T-cell (primary cell): Measurements from ENCODE around the gene ADAMTS12. TPM values are rescaled to one million over a fixed set of nuclear protein-coding genes. Genes with fewer than 3 reads are reported as not detected.

Source experiments
- ATAC-seq, 4 experiments: fragments of 200-7000 bp in 3 of 4; fragments of 150-1000 bp in 1 of 4; cut with Tn5 transposase; replicated peaks in 1 of 4; 1 replicate in 3 of 4; 2 replicates in 1 of 4; pipeline ENCODE4 v1.10.0; 2021; ENCODE audit warnings: moderate library complexity in 3 of 4, mild to moderate bottlenecking in 2 of 4, moderate number of reproducible peaks in 1 of 4
- CTCF ChIA-PET, 2 donors: fragments of 300-600 bp; sonication (Branson Sonifier 250); formaldehyde crosslinking; loops; one replicate each; lab custom pipeline; 2022; ENCODE audit warnings: antibody characterized with exemption in 2 of 2; lab: Charles Lee
- POLR2A ChIA-PET, 2 donors: fragments of 300-600 bp; sonication (Branson Sonifier 250); formaldehyde crosslinking; loops; one replicate each; lab custom pipeline; 2022; ENCODE audit warnings: antibody characterized with exemption in 2 of 2; lab: Charles Lee
- DNase-seq, 35 experiments: peaks; one replicate each; pipeline versions ENCODE4 v3.0.0 to v3.0.0-alpha.2; 2013 to 2023
- H3K27ac ChIP-seq: one replicate; pipeline ENCODE4 v1.5.1; 2013; ENCODE audit warnings: low read length
- H3K27me3 ChIP-seq, 2 experiments: replicated peaks in 1 of 2; 1 replicate in 1 of 2; 2 replicates in 1 of 2; pipeline versions ENCODE4 v1.6.1 to v1.7.0; 2013; ENCODE audit warnings: low read length in 1 of 2, mixed read lengths in 1 of 2; ENCODE audit not compliant: control insufficient read depth in 2 of 2, insufficient read depth in 2 of 2; ENCODE audit errors: extremely low read depth in 1 of 2
- H3K36me3 ChIP-seq, 2 donors: 1 replicate in 1 of 2; 2 replicates in 1 of 2; pipeline versions ENCODE4 v1.6.1 to v1.7.0; 2013; ENCODE audit warnings: low read length in 1 of 2; ENCODE audit not compliant: control insufficient read depth in 2 of 2, insufficient read depth in 1 of 2; ENCODE audit errors: extremely low read depth in 1 of 2
- H3K4me1 ChIP-seq, 2 experiments: 1 replicate in 1 of 2; 2 replicates in 1 of 2; pipeline versions ENCODE4 v1.6.1 to v1.7.0; 2013; ENCODE audit warnings: low read length in 2 of 2, mixed read lengths in 1 of 2; ENCODE audit not compliant: insufficient read depth in 2 of 2, control insufficient read depth in 1 of 2; ENCODE audit errors: extremely low read depth in 1 of 2
- H3K4me3 ChIP-seq, 2 donors: 1 replicate in 1 of 2; 2 replicates in 1 of 2; pipeline versions ENCODE4 v1.5.1 to v1.7.0; 2013; ENCODE audit warnings: mild to moderate bottlenecking in 2 of 2, low read length in 1 of 2, moderate library complexity in 1 of 2; ENCODE audit not compliant: control insufficient read depth in 1 of 2; ENCODE audit errors: extremely low read depth in 1 of 2
- H3K9me3 ChIP-seq: 2 replicates; pipeline ENCODE4 v1.7.0; 2013
- H3K27ac Mint-ChIP-seq, 2 donors: one replicate each; pipeline ENCODE4 v1.8.0; 2020 to 2021; ENCODE audit warnings: mild to moderate bottlenecking in 2 of 2, mixed read lengths in 2 of 2
- H3K27me3 Mint-ChIP-seq, 2 donors: one replicate each; pipeline ENCODE4 v1.8.0; 2021 to 2022; ENCODE audit warnings: mixed read lengths in 2 of 2
- H3K36me3 Mint-ChIP-seq: one replicate; pipeline ENCODE4 v1.8.0; 2021; ENCODE audit warnings: mixed read lengths
- H3K4me1 Mint-ChIP-seq, 3 donors: one replicate each; pipeline ENCODE4 v1.8.0; 2020 to 2022; ENCODE audit warnings: mixed read lengths in 3 of 3, mild to moderate bottlenecking in 1 of 3
- H3K4me3 Mint-ChIP-seq, 3 donors: one replicate each; pipeline ENCODE4 v1.8.0; 2020 to 2022; ENCODE audit warnings: mild to moderate bottlenecking in 3 of 3, mixed read lengths in 3 of 3, moderate library complexity in 3 of 3
- H3K9me3 Mint-ChIP-seq, 3 donors: one replicate each; pipeline ENCODE4 v1.8.0; 2020 to 2022; ENCODE audit warnings: mixed read lengths in 3 of 3
- WGBS: methylation state at CpG from one replicate; pipeline ENCODE4 v1.1.5; 2013; ENCODE audit warnings: missing lambda C conversion rate; ENCODE audit not compliant: insufficient coverage; 5-methylcytosine and 5-hydroxymethylcytosine counted together
- total RNA-seq, 35 experiments: library from RNA in 6 of 35; stranded (reverse) in 6 of 35; fragments of 120-200 nt in 1 of 35; gene quantifications; one replicate each; pipeline versions ENCODE4 v1.2.1 to v1.2.4 and lab custom pipeline; 2013 to 2026

Gene ADAMTS12
- total RNA-seq, 5 donors from 2014 or later (not counting 1 experiment from before 2014, with no cell fraction given) = 0.03 TPM; not detected in 4

GRCh38 chr5:33604503-33604902, 287.3 kb downstream of the ADAMTS12 start:
- no peaks in the 10 kb centered on the region for H3K36me3 ChIP-seq
- no peaks in the 10 kb centered on the region for H3K27me3 ChIP-seq
- H3K27me3 Mint-ChIP-seq = peaks cover 2 to 6% of the 10 kb centered on the region in 2 donors
- H3K4me1 ChIP-seq = no peaks in the 10 kb centered on the region
- CTCF ChIA-PET = interaction anchor here in 1 of 2 donors (1.6 kb wide), 1 partner anchor 16 kb away, joined by 3 read pairs; no protein-coding TSS in a partner anchor
- no peaks in the 10 kb centered on the region for H3K9me3 ChIP-seq
- H3K4me3 ChIP-seq = no peak overlapping the region
- POLR2A ChIA-PET = interaction anchor here in 1 of 2 donors (0.7 kb wide), 1 partner anchor 14 kb away, joined by 14 read pairs; no protein-coding TSS in a partner anchor
- ATAC-seq = no peak
- H3K27ac ChIP-seq = no peak overlapping the region
- no peak for DNase-seq
- no peaks in the 10 kb centered on the region for H3K9me3 Mint-ChIP-seq
- no CpG with 5 or more reads among the region's 2 CpGs for WGBS
- no peak overlapping the region for H3K4me3 Mint-ChIP-seq
- H3K27ac Mint-ChIP-seq = no peak overlapping the region
- H3K4me1 Mint-ChIP-seq = no peaks in the 10 kb centered on the region
- no peaks in the 10 kb centered on the region for H3K36me3 Mint-ChIP-seq

- H3K4me1 ChIP-seq = no peaks in the 10 kb centered on the region
- Mint-ChIP-seq H3K36me3 (no peaks in the 10 kb centered on the region), H3K4me1 (no peaks in the 10 kb centered on the region), H3K9me3 (no peaks in the 10 kb centered on the region), H3K27me3 (peaks cover 4 to 6% of the 10 kb centered on the region in 2 donors), H3K27ac (no peak overlapping the region), H3K4me3 (no peak overlapping the region)
- peaks cover 0 to 3% of the 10 kb centered on the region in 2 experiments for H3K27me3 ChIP-seq
- DNase-seq (no peak), ATAC-seq (no peak)
- no peak overlapping the region for H3K4me3 ChIP-seq
- ChIA-PET POLR2A (no interaction called here), CTCF (no interaction called here)
- WGBS = 60% methylated on average over 1 of the region's 3 CpGs
- no peak overlapping the region for H3K27ac ChIP-seq
- no peaks in the 10 kb centered on the region for H3K36me3 ChIP-seq
- H3K9me3 ChIP-seq = no peaks in the 10 kb centered on the region
Observed at GRCh38 chr5:33601881-33602280, 289.9 kb downstream of the ADAMTS12 start.

GRCh38 chr5:33595303-33595702, 296.5 kb downstream of the ADAMTS12 start:
- Histone ChIP-seq H3K4me1 (no peaks in the 10 kb centered on the region), H3K4me3 (no peak overlapping the region), H3K9me3 (no peaks in the 10 kb centered on the region), H3K27ac (no peak overlapping the region), H3K36me3 (no peaks in the 10 kb centered on the region), H3K27me3 (peaks cover 0 to 7% of the 10 kb centered on the region in 2 experiments)
- peaks cover 5 to 10% of the 10 kb centered on the region in 2 donors for H3K27me3 Mint-ChIP-seq
- ATAC-seq (no peak), DNase-seq (no peak)
- WGBS = 50% methylated on average over 1 of the region's 4 CpGs
- CTCF ChIA-PET = no interaction called here
- H3K27ac Mint-ChIP-seq = no peak overlapping the region
- POLR2A ChIA-PET = no interaction called here
- H3K9me3 Mint-ChIP-seq = no peaks in the 10 kb centered on the region
- no peaks in the 10 kb centered on the region for H3K4me1 Mint-ChIP-seq
- no peak overlapping the region for H3K4me3 Mint-ChIP-seq
- H3K36me3 Mint-ChIP-seq = no peaks in the 10 kb centered on the region

- Mint-ChIP-seq H3K4me1 (no peaks in the 10 kb centered on the region), H3K36me3 (no peaks in the 10 kb centered on the region), H3K27me3 (peaks cover 5 to 10% of the 10 kb centered on the region in 2 donors), H3K9me3 (no peaks in the 10 kb centered on the region), H3K4me3 (no peak overlapping the region), H3K27ac (no peak overlapping the region)
- ChIA-PET POLR2A (no interaction called here), CTCF (interaction anchor here (0.5 to 1.3 kb wide), 3 partner anchors 9 to 1361 kb away, joined by 3 read pairs; no protein-coding TSS in a partner anchor)
- no CpG with 5 or more reads among the region's 4 CpGs for WGBS
- H3K9me3 ChIP-seq = no peaks in the 10 kb centered on the region
- H3K4me1 ChIP-seq = no peaks in the 10 kb centered on the region
- no peak overlapping the region for H3K4me3 ChIP-seq
- peaks cover 0 to 7% of the 10 kb centered on the region in 2 experiments for H3K27me3 ChIP-seq
- H3K27ac ChIP-seq = no peak overlapping the region
- DNase-seq (no peak), ATAC-seq (no peak)
- H3K36me3 ChIP-seq = no peaks in the 10 kb centered on the region
Observed at GRCh38 chr5:33594006-33594405, 297.8 kb downstream of the ADAMTS12 start.

- Mint-ChIP-seq H3K36me3 (no peaks in the 10 kb centered on the region), H3K9me3 (no peaks in the 10 kb centered on the region), H3K27ac (no peak overlapping the region), H3K4me1 (no peaks in the 10 kb centered on the region), H3K4me3 (no peak overlapping the region), H3K27me3 (peaks cover 5 to 10% of the 10 kb centered on the region in 2 donors)
- WGBS = 100% methylated on average over 1 of the region's 1 CpG
- ChIA-PET POLR2A (interaction anchor here in 1 of 2 donors (0.6 kb wide), 1 partner anchor 15 kb away, joined by 4 read pairs; no protein-coding TSS in a partner anchor), CTCF (no interaction called here)
- H3K36me3 ChIP-seq = no peaks in the 10 kb centered on the region
- ATAC-seq (no peak), DNase-seq (no peak)
- no peak overlapping the region for H3K27ac ChIP-seq
- H3K4me1 ChIP-seq = no peaks in the 10 kb centered on the region
- H3K27me3 ChIP-seq = peaks cover 0 to 8% of the 10 kb centered on the region in 2 experiments
- no peak overlapping the region for H3K4me3 ChIP-seq
- no peaks in the 10 kb centered on the region for H3K9me3 ChIP-seq
Observed at GRCh38 chr5:33592245-33592644, 299.5 kb downstream of the ADAMTS12 start.

GRCh38 chr5:33588654-33589372, 303.0 kb downstream of the ADAMTS12 start:
- Mint-ChIP-seq H3K27me3 (no peaks in the 10 kb centered on the region), H3K36me3 (no peaks in the 10 kb centered on the region), H3K4me3 (no peak overlapping the region), H3K27ac (no peak overlapping the region), H3K4me1 (no peaks in the 10 kb centered on the region), H3K9me3 (no peaks in the 10 kb centered on the region)
- WGBS = 100% methylated on average over 1 of the region's 16 CpGs
- CTCF ChIA-PET = interaction anchor here (0.6 to 2.2 kb wide), 4 partner anchors 15 to 381 kb away, joined by 3 to 14 read pairs (median 6); no protein-coding TSS in a partner anchor
- no peak overlapping the region for H3K4me3 ChIP-seq
- no peak for ATAC-seq
- no peaks in the 10 kb centered on the region for H3K36me3 ChIP-seq
- POLR2A ChIA-PET = no interaction called here
- H3K9me3 ChIP-seq = no peaks in the 10 kb centered on the region
- no peak overlapping the region for H3K27ac ChIP-seq
- no peaks in the 10 kb centered on the region for H3K4me1 ChIP-seq
- DNase-seq = peak in 16 of 35 experiments; percentile 1 to 32 (median 8)
- H3K27me3 ChIP-seq = peaks cover 0 to 3% of the 10 kb centered on the region in 2 experiments
